ENCODE data around the gene PPP1R14D.

GRCh38 chr15:40787344-40787841 is 41.1 kb downstream of the PPP1R14D start:
- TF ChIP-seq, protein P1, sequence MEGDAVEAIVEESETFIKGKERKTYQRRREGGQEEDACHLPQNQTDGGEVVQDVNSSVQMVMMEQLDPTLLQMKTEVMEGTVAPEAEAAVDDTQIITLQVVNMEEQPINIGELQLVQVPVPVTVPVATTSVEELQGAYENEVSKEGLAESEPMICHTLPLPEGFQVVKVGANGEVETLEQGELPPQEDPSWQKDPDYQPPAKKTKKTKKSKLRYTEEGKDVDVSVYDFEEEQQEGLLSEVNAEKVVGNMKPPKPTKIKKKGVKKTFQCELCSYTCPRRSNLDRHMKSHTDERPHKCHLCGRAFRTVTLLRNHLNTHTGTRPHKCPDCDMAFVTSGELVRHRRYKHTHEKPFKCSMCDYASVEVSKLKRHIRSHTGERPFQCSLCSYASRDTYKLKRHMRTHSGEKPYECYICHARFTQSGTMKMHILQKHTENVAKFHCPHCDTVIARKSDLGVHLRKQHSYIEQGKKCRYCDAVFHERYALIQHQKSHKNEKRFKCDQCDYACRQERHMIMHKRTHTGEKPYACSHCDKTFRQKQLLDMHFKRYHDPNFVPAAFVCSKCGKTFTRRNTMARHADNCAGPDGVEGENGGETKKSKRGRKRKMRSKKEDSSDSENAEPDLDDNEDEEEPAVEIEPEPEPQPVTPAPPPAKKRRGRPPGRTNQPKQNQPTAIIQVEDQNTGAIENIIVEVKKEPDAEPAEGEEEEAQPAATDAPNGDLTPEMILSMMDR (IDR thresholded peaks at IDR 0.05; ENCODE audit: extremely low read depth in 1 of 2, insufficient read depth in 1 of 2, low read depth in 1 of 2, low read length in 2 of 2), result no peak
- TF ChIP-seq POLR2AphosphoS5 (IDR thresholded peaks at IDR 0.05; ENCODE audit: insufficient read depth, low read depth, low read length), result no peak
- no peak for TF ChIP-seq JUN (IDR thresholded peaks at IDR 0.05; ENCODE audit: borderline replicate concordance, insufficient read depth, insufficient read length, low read depth)
- TF ChIP-seq POLR2A (IDR thresholded peaks at IDR 0.05; ENCODE audit: low read depth, low read length), result no peak
- TF ChIP-seq MYC (IDR thresholded peaks at IDR 0.05; ENCODE audit: low read depth, low read length), result no peak
- TF ChIP-seq EZH2 (IDR thresholded peaks at IDR 0.05; ENCODE audit: borderline replicate concordance, low read depth, low read length, severe bottlenecking), result no peak
- TF ChIP-seq GATA2 (IDR thresholded peaks at IDR 0.05; ENCODE audit: insufficient read depth, insufficient read length, low read depth, low read length), result no peak

Data from endothelial cell of umbilical vein (primary cell).